Transverse colon (tissue), 4 donors: ENCODE data around the gene TARS2. TPM values are rescaled to one million over a fixed set of nuclear protein-coding genes. Genes with fewer than 3 reads are reported as not detected.

Experiments
- DNase-seq: peaks from one replicate; pipeline ENCODE4 v3.0.0-alpha.2; 2019
- H3K27ac ChIP-seq, 4 donors: fragments of 200-600 bp; sonication (generic); 2 replicates each; pipeline ENCODE4 v1.5.1; 2016 to 2018; ENCODE audit warnings: inconsistent platforms in 4 of 4
- H3K27me3 ChIP-seq: fragments of 200-600 bp; sonication (generic); 2 replicates; pipeline ENCODE4 v1.5.1; 2017; ENCODE audit warnings: inconsistent platforms
- H3K36me3 ChIP-seq, 4 donors: fragments of 200-600 bp; sonication (generic); 2 replicates each; pipeline ENCODE4 v1.5.1; 2017 to 2019; ENCODE audit warnings: inconsistent platforms in 4 of 4
- H3K4me1 ChIP-seq, 4 donors: fragments of 200-600 bp; sonication (generic); 2 replicates each; pipeline ENCODE4 v1.5.1; 2017 to 2020; ENCODE audit warnings: inconsistent platforms in 4 of 4
- H3K4me3 ChIP-seq, 4 donors: fragments of 200-600 bp; sonication (generic); 1 replicate in 1 of 4; 2 replicates in 3 of 4; pipeline versions ENCODE4 v1.5.1 to v1.6.1; 2017 to 2019; ENCODE audit warnings: inconsistent platforms in 4 of 4
- H3K9me3 ChIP-seq, 2 donors: fragments of 200-600 bp; sonication (generic); 2 replicates each; pipeline ENCODE4 v1.5.1; 2017 to 2019; ENCODE audit warnings: inconsistent platforms in 2 of 2
- EP300 ChIP-seq: sonication (generic); formaldehyde crosslinking; IDR thresholded peaks from one replicate; pipeline ENCODE4 v1.6.1; 2017; ENCODE audit warnings: antibody characterized with exemption, low read depth
- POLR2A ChIP-seq: fragments of 450-650 bp; IDR thresholded peaks from one replicate; pipeline ENCODE4 v1.6.1; 2016; ENCODE audit warnings: antibody characterized with exemption, mild to moderate bottlenecking, moderate library complexity
- POLR2AphosphoS5 ChIP-seq, 3 donors: sonication (generic); formaldehyde crosslinking; IDR thresholded peaks; one replicate each; pipeline ENCODE4 v1.6.1; 2016; ENCODE audit warnings: antibody characterized with exemption in 3 of 3
- WGBS, 2 donors: methylation state at CpG; one replicate each; pipeline ENCODE4 v1.1.5; 2018; ENCODE audit warnings: low coverage in 1 of 2; 5-methylcytosine and 5-hydroxymethylcytosine counted together
- in situ Hi-C, 4 donors: fragments of 200-750 bp; cut with MboI; loops; one replicate each; pipeline versions ENCODE4 v1.15.0 to v1.15.1; 2017; ENCODE audit warnings: low sequenced_read_pairs in 3 of 4, low pct_ligation_motif_present in 1 of 4, low pct_unique_long_range_greater_than_20kb in 1 of 4
- intact Hi-C: fragments of 100-400 bp; cut with DNase I; formaldehyde crosslinking; loops from one replicate; pipeline ENCODE4 v1.15.1; 2023; ENCODE audit warnings: low total_unique reads
- small RNA-seq, 4 donors: library from RNA; depleted of rRNA; stranded (forward); fragments of <200 nt; gene quantifications; one replicate each; pipeline ENCODE3, GENCODE V24; 2016
- total RNA-seq, 4 donors: library from RNA; depleted of rRNA; stranded (reverse); fragments of >200 nt; gene quantifications; one replicate each; pipeline ENCODE4 v1.1.0, GENCODE V29; 2016
- TF ChIP-seq, protein P1 (sequence below), 5 experiments: fragments of 200-600 bp in 3 of 5; fragments of 450-650 bp in 2 of 5; sonication (generic) in 3 of 5; IDR thresholded peaks; 1 replicate in 2 of 5; 2 replicates in 3 of 5; pipeline ENCODE4 v1.5.1; 2016 to 2017; ENCODE audit warnings: antibody characterized with exemption in 5 of 5, inconsistent platforms in 3 of 5, mild to moderate bottlenecking in 2 of 5, moderate library complexity in 1 of 5

The TARS2 gene
- total RNA-seq, 4 donors from 2014 or later, result 2.8 to 22.7 (median 9.0) TPM

DNA sequence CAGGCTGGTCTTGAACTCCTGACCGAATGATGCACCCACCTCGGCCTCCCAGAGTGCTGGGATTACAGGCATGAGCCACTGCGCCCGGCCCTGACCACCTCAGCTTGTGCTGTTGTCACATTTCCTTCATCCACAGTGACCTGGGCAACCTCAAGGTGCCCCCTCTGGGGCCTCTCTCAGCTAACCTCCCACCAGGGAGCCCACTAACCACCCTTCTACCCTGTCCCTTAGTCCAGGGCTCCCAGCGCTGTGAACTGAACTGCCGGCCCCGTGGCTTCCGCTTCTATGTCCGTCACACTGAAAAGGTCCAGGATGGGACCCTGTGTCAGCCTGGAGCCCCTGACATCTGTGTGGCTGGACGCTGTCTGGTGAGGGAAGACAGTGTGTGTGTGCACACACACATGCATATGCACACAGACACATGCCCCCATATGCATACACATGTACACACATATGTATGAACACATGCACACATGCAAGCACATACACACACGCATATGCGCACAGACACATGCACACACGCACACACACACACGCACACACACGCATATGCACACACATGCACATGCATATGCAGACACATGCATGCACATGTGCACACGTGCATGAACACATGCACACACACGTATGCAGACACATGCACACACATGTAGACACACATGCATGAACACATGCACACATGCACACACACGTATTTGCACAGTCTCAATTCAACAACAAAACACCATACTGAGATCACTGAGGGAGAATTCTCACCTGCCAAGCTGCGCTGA, 68.2 kb downstream of the TARS2 start:
- DNase-seq, result no peak
- WGBS, 2 donors, result 92 to 94% methylated on average over 3 to 19 of the region's 19 CpGs
- Histone ChIP-seq H3K9me3 (no peaks in the 10 kb centered on the region), H3K36me3 (no peaks in the 10 kb centered on the region), H3K27ac (no peak overlapping the region), H3K27me3 (no peaks in the 10 kb centered on the region), H3K4me3 (no peak overlapping the region), H3K4me1 (peaks cover 10 to 49% (median 36%) of the 10 kb centered on the region in 4 donors)
- in situ Hi-C loops (no loop called here), intact Hi-C loops (no loop called here)
- TF ChIP-seq POLR2AphosphoS5 (IDR thresholded peaks at IDR 0.05) (peak in 1 of 3 donors; percentile 62), POLR2A (no peak), EP300 (no peak)
- TF ChIP-seq, protein P1, sequence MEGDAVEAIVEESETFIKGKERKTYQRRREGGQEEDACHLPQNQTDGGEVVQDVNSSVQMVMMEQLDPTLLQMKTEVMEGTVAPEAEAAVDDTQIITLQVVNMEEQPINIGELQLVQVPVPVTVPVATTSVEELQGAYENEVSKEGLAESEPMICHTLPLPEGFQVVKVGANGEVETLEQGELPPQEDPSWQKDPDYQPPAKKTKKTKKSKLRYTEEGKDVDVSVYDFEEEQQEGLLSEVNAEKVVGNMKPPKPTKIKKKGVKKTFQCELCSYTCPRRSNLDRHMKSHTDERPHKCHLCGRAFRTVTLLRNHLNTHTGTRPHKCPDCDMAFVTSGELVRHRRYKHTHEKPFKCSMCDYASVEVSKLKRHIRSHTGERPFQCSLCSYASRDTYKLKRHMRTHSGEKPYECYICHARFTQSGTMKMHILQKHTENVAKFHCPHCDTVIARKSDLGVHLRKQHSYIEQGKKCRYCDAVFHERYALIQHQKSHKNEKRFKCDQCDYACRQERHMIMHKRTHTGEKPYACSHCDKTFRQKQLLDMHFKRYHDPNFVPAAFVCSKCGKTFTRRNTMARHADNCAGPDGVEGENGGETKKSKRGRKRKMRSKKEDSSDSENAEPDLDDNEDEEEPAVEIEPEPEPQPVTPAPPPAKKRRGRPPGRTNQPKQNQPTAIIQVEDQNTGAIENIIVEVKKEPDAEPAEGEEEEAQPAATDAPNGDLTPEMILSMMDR (IDR thresholded peaks at IDR 0.05), result no peak

DNA sequence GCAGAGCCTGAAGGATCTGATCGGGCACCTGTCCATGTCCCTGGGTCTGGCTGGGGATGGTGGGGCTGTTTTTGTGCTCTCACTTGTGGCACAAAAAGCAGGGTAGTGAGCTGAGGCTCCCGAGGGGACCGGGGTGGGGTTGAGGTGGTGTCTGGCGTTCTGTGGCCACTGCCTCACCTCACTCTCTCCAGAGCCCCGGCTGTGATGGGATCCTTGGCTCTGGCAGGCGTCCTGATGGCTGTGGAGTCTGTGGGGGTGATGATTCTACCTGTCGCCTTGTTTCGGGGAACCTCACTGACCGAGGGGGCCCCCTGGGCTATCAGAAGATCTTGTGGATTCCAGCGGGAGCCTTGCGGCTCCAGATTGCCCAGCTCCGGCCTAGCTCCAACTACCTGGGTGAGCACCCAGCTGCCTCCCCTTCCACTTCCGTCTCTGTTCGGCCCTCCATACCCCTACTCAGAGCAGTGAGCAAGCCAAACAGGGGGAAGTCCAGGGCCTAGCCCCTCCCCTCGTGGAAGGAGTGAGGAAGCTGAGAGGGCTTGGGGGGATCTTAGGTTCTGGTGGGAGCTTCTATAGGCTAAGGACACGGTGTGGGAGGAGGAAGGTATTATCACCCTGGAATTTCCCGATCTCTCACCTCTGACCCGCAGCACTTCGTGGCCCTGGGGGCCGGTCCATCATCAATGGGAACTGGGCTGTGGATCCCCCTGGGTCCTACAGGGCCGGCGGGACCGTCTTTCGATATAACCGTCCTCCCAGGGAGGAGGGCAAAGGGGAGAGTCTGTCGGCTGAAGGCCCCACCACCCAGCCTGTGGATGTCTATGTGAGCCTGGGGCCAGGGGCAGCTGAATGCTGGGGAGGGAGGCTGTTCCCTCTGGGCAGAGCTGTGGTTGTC, 69.0 kb downstream of the TARS2 start:
- Histone ChIP-seq H3K27ac (no peak overlapping the region), H3K4me3 (no peak overlapping the region), H3K36me3 (no peaks in the 10 kb centered on the region), H3K4me1 (peaks cover 13 to 49% (median 37%) of the 10 kb centered on the region in 4 donors), H3K27me3 (no peaks in the 10 kb centered on the region), H3K9me3 (no peaks in the 10 kb centered on the region)
- WGBS, 2 donors, result 84% methylated on average over 26 of the region's 26 CpGs; no CpG with 5 or more reads in 1 of the 2 donors
- peak; percentile 9 for DNase-seq
- intact Hi-C loops, result no loop called here
- TF ChIP-seq POLR2AphosphoS5 (IDR thresholded peaks at IDR 0.05), result no peak
- no peak for TF ChIP-seq POLR2A
- no peak for TF ChIP-seq EP300
- TF ChIP-seq, protein P1 (IDR thresholded peaks at IDR 0.05), result no peak
- in situ Hi-C loops, result no loop called here

DNA sequence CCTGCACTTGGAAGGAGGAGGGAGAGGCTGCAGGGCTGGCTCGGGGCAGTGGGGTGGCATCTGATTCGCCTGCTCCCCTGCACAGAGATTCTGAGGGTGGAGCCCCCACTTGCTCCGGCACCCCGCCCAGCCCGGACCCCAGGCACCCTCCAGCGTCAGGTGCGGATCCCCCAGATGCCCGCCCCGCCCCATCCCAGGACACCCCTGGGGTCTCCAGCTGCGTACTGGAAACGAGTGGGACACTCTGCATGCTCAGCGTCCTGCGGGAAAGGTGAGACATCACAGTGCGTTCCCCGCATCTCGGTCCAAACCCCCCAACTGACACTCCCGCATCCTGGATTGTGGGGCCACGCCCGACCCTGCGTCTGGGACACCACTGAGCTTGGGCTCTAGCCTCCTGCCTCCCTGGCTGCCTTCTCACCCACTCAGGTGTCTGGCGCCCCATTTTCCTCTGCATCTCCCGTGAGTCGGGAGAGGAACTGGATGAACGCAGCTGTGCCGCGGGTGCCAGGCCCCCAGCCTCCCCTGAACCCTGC, 69.9 kb downstream of the TARS2 start:
- H3K4me3 ChIP-seq, result no peak overlapping the region
- H3K9me3 ChIP-seq, result no peaks in the 10 kb centered on the region
- in situ Hi-C loops, result no loop called here
- 94% methylated on average over 20 of the region's 26 CpGs; no CpG with 5 or more reads in 1 of the 2 donors for WGBS, 2 donors
- no peaks in the 10 kb centered on the region for H3K36me3 ChIP-seq
- intact Hi-C loops, result no loop called here
- peaks cover 8 to 46% (median 36%) of the 10 kb centered on the region in 4 donors for H3K4me1 ChIP-seq
- TF ChIP-seq POLR2AphosphoS5 (IDR thresholded peaks at IDR 0.05) (no peak), POLR2A (no peak), EP300 (no peak)
- TF ChIP-seq, protein P1 (IDR thresholded peaks at IDR 0.05), result no peak
- H3K27ac ChIP-seq, result no peak overlapping the region
- no peaks in the 10 kb centered on the region for H3K27me3 ChIP-seq
- DNase-seq, result peak; percentile 13

Small RNA genes lying within 50 kb of the gene (small RNA-seq; reads per million reads assigned to genes)
- gene MIR4257, result 0 reads per million in 4 donors

Other genes with a start within 250 kb of the TARS2 start
- gene CA14, start 229.6 kb upstream of the TARS2 start, total RNA-seq, result 1 to 10 TPM in 1 of 4 donors, under 1 TPM in 2, not detected in 1; 0.27 to 1.1 (median 0.48) TPM
- 100 to 1,000 TPM in 3 of 4 donors, 10 to 100 TPM in 1; 86.8 to 162 (median 113) TPM for gene APH1A, start 218.4 kb upstream of the TARS2 start, total RNA-seq
- 10 to 100 TPM in 1 of 4 donors, 1 to 10 TPM in 2, not detected in 1; 4.4 to 11.1 (median 4.8) TPM for gene C1orf54, start 214.6 kb upstream of the TARS2 start, total RNA-seq
- 1 to 10 TPM in 3 of 4 donors, under 1 TPM in 1; 0.60 to 4.5 (median 1.5) TPM for gene CIART, start 204.9 kb upstream of the TARS2 start, total RNA-seq
- 10 to 100 TPM in 3 of 4 donors, 1 to 10 TPM in 1; 8.6 to 31.6 (median 25.7) TPM for gene MRPS21, start 193.6 kb upstream of the TARS2 start, total RNA-seq
- gene PRPF3, start 165.9 kb upstream of the TARS2 start, total RNA-seq, result 100 to 1,000 TPM in 1 of 4 donors, 10 to 100 TPM in 3; 55.3 to 126 (median 65.2) TPM
- gene RPRD2, start 123.3 kb upstream of the TARS2 start, total RNA-seq, result 10 to 100 TPM; 18.7 to 36.4 (median 26.1) TPM
- gene ECM1, start 20.7 kb downstream of the TARS2 start, total RNA-seq, result 1 to 10 TPM; 1.5 to 5.4 (median 3.3) TPM
- not detected for gene FALEC, start 28.3 kb downstream of the TARS2 start, total RNA-seq
- 10 to 100 TPM in 3 of 4 donors, 1 to 10 TPM in 1; 7.2 to 26.2 (median 16.3) TPM for gene ADAMTSL4, start 62.0 kb downstream of the TARS2 start, total RNA-seq
- 100 to 1,000 TPM; 176 to 395 (median 269) TPM for gene MCL1, start 92.2 kb downstream of the TARS2 start, total RNA-seq
- gene ENSA, start 142.2 kb downstream of the TARS2 start, total RNA-seq, result 100 to 1,000 TPM; 111 to 174 (median 158) TPM
- gene GOLPH3L, start 209.7 kb downstream of the TARS2 start, total RNA-seq, result 10 to 100 TPM; 12.7 to 61.0 (median 34.7) TPM
- gene HORMAD1, start 233.5 kb downstream of the TARS2 start, total RNA-seq, result 1 to 10 TPM in 1 of 4 donors, under 1 TPM in 1, not detected in 2; 0.41 to 1.6 TPM